Prostate gland (tissue), 2 donors: ENCODE measurements around the gene NUAK2.

Source experiments
- POLR2A ChIP-seq: fragments of 450-650 bp; IDR thresholded peaks from one replicate; pipeline ENCODE4 v1.6.1; 2016; ENCODE audit warnings: antibody characterized with exemption, mild to moderate bottlenecking
- POLR2AphosphoS5 ChIP-seq: sonication (generic); formaldehyde crosslinking; IDR thresholded peaks from one replicate; pipeline ENCODE4 v1.6.1; 2017; ENCODE audit warnings: antibody characterized with exemption
- TF ChIP-seq, protein P1 (sequence below), 4 experiments: fragments of 200-600 bp in 2 of 4; fragments of 450-650 bp in 2 of 4; sonication (generic) in 2 of 4; IDR thresholded peaks; 1 replicate in 3 of 4; 2 replicates in 1 of 4; pipeline ENCODE4 v1.5.1; 2016 to 2019; ENCODE audit warnings: antibody characterized with exemption in 4 of 4, mild to moderate bottlenecking in 2 of 4, moderate library complexity in 2 of 4

DNA sequence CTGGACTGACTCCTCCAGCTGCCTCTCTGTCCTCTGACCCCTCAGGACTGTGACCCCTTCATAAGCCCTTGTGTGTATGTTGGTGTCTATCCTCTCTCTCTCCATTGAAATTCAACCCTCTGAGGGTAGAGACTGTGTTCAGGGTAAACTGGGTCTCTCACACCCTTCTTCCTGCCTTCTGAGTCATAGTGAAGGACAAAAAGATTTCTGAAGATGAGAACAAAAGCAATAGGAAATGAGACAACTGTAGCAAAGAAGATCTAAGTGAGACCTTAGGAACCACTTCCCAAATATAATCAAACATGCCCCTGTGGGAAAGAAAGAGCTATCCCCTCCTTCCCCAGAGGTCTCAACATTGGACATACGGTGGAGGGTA lies 16.9 kb downstream of the NUAK2 start:
- TF ChIP-seq, protein P1, sequence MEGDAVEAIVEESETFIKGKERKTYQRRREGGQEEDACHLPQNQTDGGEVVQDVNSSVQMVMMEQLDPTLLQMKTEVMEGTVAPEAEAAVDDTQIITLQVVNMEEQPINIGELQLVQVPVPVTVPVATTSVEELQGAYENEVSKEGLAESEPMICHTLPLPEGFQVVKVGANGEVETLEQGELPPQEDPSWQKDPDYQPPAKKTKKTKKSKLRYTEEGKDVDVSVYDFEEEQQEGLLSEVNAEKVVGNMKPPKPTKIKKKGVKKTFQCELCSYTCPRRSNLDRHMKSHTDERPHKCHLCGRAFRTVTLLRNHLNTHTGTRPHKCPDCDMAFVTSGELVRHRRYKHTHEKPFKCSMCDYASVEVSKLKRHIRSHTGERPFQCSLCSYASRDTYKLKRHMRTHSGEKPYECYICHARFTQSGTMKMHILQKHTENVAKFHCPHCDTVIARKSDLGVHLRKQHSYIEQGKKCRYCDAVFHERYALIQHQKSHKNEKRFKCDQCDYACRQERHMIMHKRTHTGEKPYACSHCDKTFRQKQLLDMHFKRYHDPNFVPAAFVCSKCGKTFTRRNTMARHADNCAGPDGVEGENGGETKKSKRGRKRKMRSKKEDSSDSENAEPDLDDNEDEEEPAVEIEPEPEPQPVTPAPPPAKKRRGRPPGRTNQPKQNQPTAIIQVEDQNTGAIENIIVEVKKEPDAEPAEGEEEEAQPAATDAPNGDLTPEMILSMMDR (IDR thresholded peaks at IDR 0.05): no peak
- TF ChIP-seq POLR2A (no peak), POLR2AphosphoS5 (no peak)
